H9 (cell line): ENCODE results near the gene PHKA2. TPM values are rescaled to one million over a fixed set of nuclear protein-coding genes. Genes with fewer than 3 reads are reported as not detected.

Experiments used
- DNase-seq: peaks from one replicate; pipeline ENCODE4 v3.0.0-alpha.2; 2017
- H2AFZ ChIP-seq: one replicate; pipeline ENCODE4 v1.6.1; 2013; ENCODE audit warnings: mild to moderate bottlenecking, low read length, control low read depth, moderate library complexity
- H2AK5ac ChIP-seq: 2 replicates; pipeline ENCODE4 v1.6.1; 2013; ENCODE audit warnings: low read length, control low read depth, mixed read lengths; ENCODE audit not compliant: insufficient read length
- H2BK120ac ChIP-seq: one replicate; pipeline ENCODE4 v1.6.1; 2013; ENCODE audit warnings: low read depth, mild to moderate bottlenecking, low read length, control low read depth, inconsistent platforms; ENCODE audit not compliant: poor library complexity, severe bottlenecking
- H2BK12ac ChIP-seq: 2 replicates; pipeline ENCODE4 v1.6.1; 2013; ENCODE audit warnings: low read length, control low read depth, mixed read lengths, low read depth; ENCODE audit not compliant: insufficient read length
- H2BK15ac ChIP-seq: 2 replicates; pipeline ENCODE4 v1.6.1; 2013; ENCODE audit warnings: low read depth, low read length, control low read depth
- H2BK20ac ChIP-seq: one replicate; pipeline ENCODE4 v1.6.1; 2013; ENCODE audit warnings: low read depth, mild to moderate bottlenecking, low read length, control low read depth, inconsistent platforms; ENCODE audit not compliant: poor library complexity, severe bottlenecking
- H2BK5ac ChIP-seq: 2 replicates; pipeline ENCODE4 v1.6.1; 2013; ENCODE audit warnings: low read length, control low read depth, mixed read lengths; ENCODE audit not compliant: insufficient read length
- H3K14ac ChIP-seq: 2 replicates; pipeline ENCODE4 v1.6.1; 2013; ENCODE audit warnings: low read length, control low read depth; ENCODE audit not compliant: insufficient read depth
- H3K18ac ChIP-seq: 2 replicates; pipeline ENCODE4 v1.6.1; 2013; ENCODE audit warnings: low read depth, mild to moderate bottlenecking, mixed read lengths, low read length, control low read depth; ENCODE audit not compliant: insufficient read length
- H3K23ac ChIP-seq: 2 replicates; pipeline ENCODE4 v1.6.1; 2013; ENCODE audit warnings: low read length, control low read depth, mixed read lengths, low read depth; ENCODE audit not compliant: insufficient read length
- H3K23me2 ChIP-seq: 2 replicates; pipeline ENCODE4 v1.6.1; 2013; ENCODE audit warnings: low read depth, mild to moderate bottlenecking, mixed read lengths, low read length, control low read depth; ENCODE audit not compliant: insufficient read length, poor library complexity, severe bottlenecking
- H3K27ac ChIP-seq: 2 replicates; pipeline ENCODE4 v1.5.1; 2013; ENCODE audit warnings: low read length, control low read depth, mixed read lengths, low read depth; ENCODE audit not compliant: insufficient read length
- H3K27me3 ChIP-seq: 2 replicates; pipeline ENCODE4 v1.6.1; 2013; ENCODE audit warnings: low read length, control low read depth, inconsistent platforms; ENCODE audit not compliant: insufficient read depth
- H3K4ac ChIP-seq: 2 replicates; pipeline ENCODE4 v1.6.1; 2013; ENCODE audit warnings: low read depth, mild to moderate bottlenecking, control low read depth, inconsistent platforms, low read length, moderate library complexity
- H3K4me1 ChIP-seq: 2 replicates; pipeline ENCODE4 v1.6.1; 2013; ENCODE audit warnings: low read length, control low read depth, inconsistent platforms; ENCODE audit not compliant: insufficient read depth
- H3K4me2 ChIP-seq: 2 replicates; pipeline ENCODE4 v1.6.1; 2013; ENCODE audit warnings: low read length, control low read depth, mixed read lengths; ENCODE audit not compliant: insufficient read length, insufficient read depth
- H3K56ac ChIP-seq: 2 replicates; pipeline ENCODE4 v1.6.1; 2013; ENCODE audit warnings: low read depth, mild to moderate bottlenecking, mixed read lengths, low read length, control low read depth; ENCODE audit not compliant: insufficient read length
- H3K79me1 ChIP-seq: 2 replicates; pipeline ENCODE4 v1.6.1; 2013; ENCODE audit warnings: low read depth, mild to moderate bottlenecking, moderate library complexity, low read length, control low read depth, inconsistent platforms; ENCODE audit not compliant: insufficient read depth, poor library complexity, severe bottlenecking
- H3K79me2 ChIP-seq: 2 replicates; pipeline ENCODE4 v1.6.1; 2013; ENCODE audit warnings: low read length, control low read depth, inconsistent platforms; ENCODE audit not compliant: insufficient read depth
- H3K9ac ChIP-seq: 2 replicates; pipeline ENCODE4 v1.6.1; 2013; ENCODE audit warnings: low read length, control low read depth, mixed read lengths; ENCODE audit not compliant: insufficient read length; ENCODE audit errors: extremely low read depth
- H3K9me3 ChIP-seq: one replicate; pipeline ENCODE4 v1.6.1; 2013; ENCODE audit warnings: low read depth, low read length, inconsistent platforms; ENCODE audit not compliant: control insufficient read depth
- H3T11ph ChIP-seq: one replicate; pipeline ENCODE4 v1.6.1; 2013; ENCODE audit warnings: mild to moderate bottlenecking, low read length, control low read depth, inconsistent platforms
- H4K20me1 ChIP-seq: one replicate; pipeline ENCODE4 v1.6.1; 2013; ENCODE audit not compliant: control insufficient read depth, insufficient read length, insufficient read depth
- H4K5ac ChIP-seq: 2 replicates; pipeline ENCODE4 v1.6.1; 2013; ENCODE audit warnings: low read depth, mild to moderate bottlenecking, mixed read lengths, low read length, control low read depth; ENCODE audit not compliant: insufficient read length
- H4K8ac ChIP-seq: replicated peaks from 2 replicates; pipeline ENCODE4 v1.6.1; 2013; ENCODE audit warnings: low read length, control low read depth, mixed read lengths, low read depth; ENCODE audit not compliant: insufficient read length
- H4K91ac ChIP-seq: 2 replicates; pipeline ENCODE4 v1.6.1; 2013; ENCODE audit warnings: low read depth, mild to moderate bottlenecking, moderate library complexity, mixed read lengths, low read length, control low read depth; ENCODE audit not compliant: insufficient read length
- H3K27ac Mint-ChIP-seq, 3 experiments: 2 replicates in 2 of 3; 3 replicates in 1 of 3; pipeline ENCODE4 v1.8.0; 2020 to 2021; ENCODE audit warnings: mixed read lengths in 3 of 3, mild to moderate bottlenecking in 1 of 3, moderate library complexity in 1 of 3
- H3K27me3 Mint-ChIP-seq: 2 replicates; pipeline ENCODE4 v1.8.0; 2021; ENCODE audit warnings: low read depth, mild to moderate bottlenecking, moderate library complexity, mixed read lengths
- H3K36me3 Mint-ChIP-seq, 3 experiments: 2 replicates in 2 of 3; 3 replicates in 1 of 3; pipeline ENCODE4 v1.8.0; 2020 to 2021; ENCODE audit warnings: low read depth in 3 of 3, mixed read lengths in 3 of 3; ENCODE audit not compliant: insufficient read depth in 1 of 3
- H3K4me1 Mint-ChIP-seq, 2 experiments: 2 replicates each; pipeline ENCODE4 v1.8.0; 2020; ENCODE audit warnings: mixed read lengths in 2 of 2
- H3K4me3 Mint-ChIP-seq, 2 experiments: 2 replicates in 1 of 2; 3 replicates in 1 of 2; pipeline ENCODE4 v1.8.0; 2020 to 2021; ENCODE audit warnings: mild to moderate bottlenecking in 2 of 2, mixed read lengths in 2 of 2, moderate library complexity in 1 of 2
- H3K9me3 Mint-ChIP-seq, 2 experiments: 2 replicates in 1 of 2; 3 replicates in 1 of 2; pipeline ENCODE4 v1.8.0; 2020; ENCODE audit warnings: mild to moderate bottlenecking in 2 of 2, mixed read lengths in 2 of 2, moderate library complexity in 1 of 2
- CTCF ChIP-seq: fragments of 200-600 bp; sonication (generic); conservative IDR thresholded peaks from 3 replicates; pipeline ENCODE4 v1.8.0; 2021; ENCODE audit warnings: antibody characterized with exemption, mild to moderate bottlenecking
- WGBS: extraction: QIAGEN DNeasy Blood & Tissue Kit; methylation state at CpG from one replicate; pipeline ENCODE4 v1.1.7; 2013; ENCODE audit warnings: missing lambda C conversion rate, low lambda C conversion rate, mixed read lengths; ENCODE audit not compliant: insufficient read length; ENCODE audit errors: extremely low coverage; 5-methylcytosine and 5-hydroxymethylcytosine counted together
- total RNA-seq: library from RNA; stranded (reverse); gene quantifications from 2 replicates; pipeline ENCODE4 v1.2.1, GENCODE V29; 2021

PHKA2 gene
- total RNA-seq, 1 experiment from 2014 or later: 24.2 TPM

GRCh38 chrX:18892899-18893298 is 91.0 kb downstream of the PHKA2 start:
- Histone ChIP-seq H3K79me1 (no peaks in the 10 kb centered on the region), H4K5ac (no peak overlapping the region), H4K91ac (no peak overlapping the region), H3K14ac (no peak overlapping the region), H3K23me2 (no peaks in the 10 kb centered on the region), H2BK12ac (no peak overlapping the region), H3K9me3 (peaks cover 40% of the 10 kb centered on the region), H3K23ac (no peak overlapping the region), H3K4me1 (no peaks in the 10 kb centered on the region), H2BK15ac (no peak overlapping the region), H2AK5ac (no peak overlapping the region), H3T11ph (no peak overlapping the region), H2BK120ac (no peak overlapping the region), H3K27me3 (no peaks in the 10 kb centered on the region), H3K18ac (no peak overlapping the region), H2AFZ (no peak overlapping the region), H4K20me1 (no peaks in the 10 kb centered on the region), H3K27ac (no peak overlapping the region), H4K8ac (no peak overlapping the region), H2BK5ac (no peak overlapping the region), H3K79me2 (no peaks in the 10 kb centered on the region), H3K9ac (no peak overlapping the region), H3K4ac (no peak overlapping the region), H3K56ac (no peak overlapping the region), H3K4me2 (no peak overlapping the region), H2BK20ac (no peak overlapping the region)
- WGBS: no CpG with 5 or more reads among the region's 6 CpGs
- no peak for TF ChIP-seq CTCF
- Mint-ChIP-seq H3K4me3 (no peak overlapping the region), H3K36me3 (peaks cover 4 to 40% (median 19%) of the 10 kb centered on the region in 3 experiments; a peak in 5 of 7 replicates), H3K9me3 (peaks cover 73 to 74% of the 10 kb centered on the region in 2 experiments), H3K4me1 (peaks cover 4 to 6% of the 10 kb centered on the region in 2 experiments), H3K27ac (no peak overlapping the region), H3K27me3 (peaks cover 4% of the 10 kb centered on the region; the same call in 1 of the 2 replicates)
- no peak for DNase-seq
